Endothelial cell of umbilical vein (primary cell): ENCODE results near the gene MCRIP1. TPM values are rescaled to one million over a fixed set of nuclear protein-coding genes. Genes with fewer than 3 reads are reported as not detected.
A peak's percentile ranks its signal among the peaks of the same experiment; 100 is the strongest.

Experiments used
- BruUV-seq: library from RNA; stranded (reverse); fragments of 400-500 nt; replicated peaks from 2 replicates; lab custom pipeline; 2021; lab: Mats Ljungman, UMichigan
- CTCF ChIA-PET: fragments of 300-600, 350-600 bp; sonication (Branson Sonifier 250); formaldehyde crosslinking; loops from one replicate; lab custom pipeline; 2021; ENCODE audit warnings: antibody characterized with exemption, inconsistent platforms; lab: Charles Lee
- POLR2A ChIA-PET: fragments of 300-600, 350-600 bp; sonication (Branson Sonifier 250); formaldehyde crosslinking; loops from one replicate; lab custom pipeline; 2021; ENCODE audit warnings: antibody characterized with exemption, inconsistent platforms; lab: Charles Lee
- DNase-seq: peaks from one replicate; pipeline ENCODE4 v3.0.0-alpha.2; 2011; ENCODE audit warnings: low read depth, low spot score
- FAIRE-seq: peaks from 2 replicates; lab custom pipeline; 2011; peaks lifted over from hg19 to GRCh38; lab: Jason Lieb, UNC
- H2AFZ ChIP-seq: 2 replicates; pipeline ENCODE4 v1.6.0; 2012; ENCODE audit warnings: low read depth, low read length, control low read depth, inconsistent platforms
- H3K27ac ChIP-seq: 2 replicates; pipeline ENCODE4 v1.5.1; 2011; ENCODE audit warnings: low read depth, mild to moderate bottlenecking, control low read depth, low read length, moderate library complexity; ENCODE audit not compliant: insufficient read depth
- H3K27me3 ChIP-seq, 2 experiments: 2 replicates each; pipeline versions ENCODE4 v1.6.0 to v1.6.1; 2011; ENCODE audit warnings: low read length in 2 of 2, mixed read lengths in 1 of 2; ENCODE audit not compliant: control insufficient read depth in 2 of 2, insufficient read depth in 2 of 2
- H3K36me3 ChIP-seq, 2 experiments: 2 replicates in 1 of 2; 3 replicates in 1 of 2; pipeline ENCODE4 v1.5.1; 2011; ENCODE audit warnings: low read length in 2 of 2, mild to moderate bottlenecking in 1 of 2, moderate library complexity in 1 of 2; ENCODE audit not compliant: control insufficient read depth in 2 of 2, insufficient read depth in 2 of 2; ENCODE audit errors: extremely low read depth in 1 of 2
- H3K4me1 ChIP-seq: 3 replicates; pipeline ENCODE4 v1.5.1; 2011; ENCODE audit warnings: mild to moderate bottlenecking, low read length; ENCODE audit not compliant: control insufficient read depth, insufficient read depth; ENCODE audit errors: extremely low read depth
- H3K4me2 ChIP-seq: 2 replicates; pipeline ENCODE4 v1.6.1; 2011; ENCODE audit warnings: low read length, control low read depth, mixed read lengths; ENCODE audit not compliant: insufficient read depth
- H3K4me3 ChIP-seq, 3 experiments: fragments of 200-600 bp in 1 of 3; sonication (generic), shearing (Covaris generic) in 1 of 3; replicated peaks in 1 of 3; 2 replicates each; pipeline ENCODE4 v1.5.1; 2011 to 2016; ENCODE audit warnings: control low read depth in 3 of 3, low read length in 3 of 3, mild to moderate bottlenecking in 2 of 3, inconsistent platforms in 1 of 3, low read depth in 1 of 3, moderate library complexity in 1 of 3; ENCODE audit not compliant: insufficient read depth in 1 of 3
- H3K79me2 ChIP-seq: 2 replicates; pipeline ENCODE4 v1.6.0; 2012; ENCODE audit warnings: low read length, inconsistent platforms; ENCODE audit not compliant: control insufficient read depth, insufficient read depth
- H3K9ac ChIP-seq: replicated peaks from 2 replicates; pipeline ENCODE3; 2011; ENCODE audit warnings: low read length, control low read depth; ENCODE audit not compliant: insufficient read depth; ENCODE audit errors: extremely low read depth
- H3K9me1 ChIP-seq: replicated peaks from 3 replicates; pipeline ENCODE4 v1.6.0; 2011; ENCODE audit warnings: mild to moderate bottlenecking, low read length; ENCODE audit not compliant: control insufficient read depth, insufficient read depth; ENCODE audit errors: extremely low read depth
- H3K9me3 ChIP-seq: replicated peaks from 2 replicates; pipeline ENCODE4 v1.5.1; 2012; ENCODE audit warnings: low read length, inconsistent platforms; ENCODE audit not compliant: control insufficient read depth, insufficient read depth
- H4K20me1 ChIP-seq: replicated peaks from 2 replicates; pipeline ENCODE3; 2011; ENCODE audit warnings: mild to moderate bottlenecking, low read length; ENCODE audit not compliant: control insufficient read depth, insufficient read depth; ENCODE audit errors: extremely low read depth
- CTCF ChIP-seq, 2 donors: IDR thresholded peaks; 1 replicate in 1 of 2; 2 replicates in 1 of 2; pipeline ENCODE4 v1.5.1; 2011; ENCODE audit warnings: low read length in 2 of 2, mild to moderate bottlenecking in 2 of 2, moderate library complexity in 2 of 2, control low read depth in 1 of 2, inconsistent platforms in 1 of 2, low read depth in 1 of 2; ENCODE audit not compliant: insufficient read depth in 1 of 2; ENCODE audit errors: extremely low read depth in 1 of 2
- GATA2 ChIP-seq: IDR thresholded peaks from 2 replicates; pipeline ENCODE4 v1.7.0; 2011; ENCODE audit warnings: low read depth, mild to moderate bottlenecking, moderate library complexity, mixed read lengths, low read length; ENCODE audit not compliant: insufficient read length, insufficient read depth
- POLR2AphosphoS5 ChIP-seq: IDR thresholded peaks from 2 replicates; pipeline ENCODE4 v1.6.1; 2012; ENCODE audit warnings: low read depth, mild to moderate bottlenecking, control low read depth, low read length, moderate library complexity; ENCODE audit not compliant: insufficient read depth
- dilution Hi-C: fragments of 300-500 bp; cut with MboI; formaldehyde crosslinking; loops from one replicate; pipeline ENCODE4 v1.15.0; 2019; ENCODE audit warnings: low sequenced_read_pairs; ENCODE audit not compliant: extremely low pct_ligation_motif_present
- intact Hi-C: fragments of 100-400 bp; cut with micrococcal nuclease; formaldehyde crosslinking; loops from one replicate; pipeline ENCODE4 v1.10.0; 2022
- polyA plus RNA-seq, 4 experiments: library from polyadenylated mRNA; depleted of rRNA in 3 of 4; stranded (reverse) in 3 of 4; unstranded in 1 of 4; fragments of >200 nt; gene quantifications; 2 replicates each; pipeline versions ENCODE4 v1.2.1 to v1.2.3, GENCODE V29; 2011 to 2012; ENCODE audit warnings: missing spikeins in 1 of 4
- total RNA-seq: library from RNA; stranded (reverse); gene quantifications from 2 replicates; pipeline ENCODE4 v1.2.3, GENCODE V29; 2021

The MCRIP1 gene
- total and polyA plus RNA-seq, 2 donors (not counting 3 experiments of a cell fraction or from before 2014, with no cell fraction given): 121 to 205 TPM

- Histone ChIP-seq H3K4me3 (no peak overlapping the region), H3K27me3 (no peaks in the 10 kb centered on the region), H3K4me1 (no peaks in the 10 kb centered on the region), H3K36me3 (peaks cover 29 to 62% of the 10 kb centered on the region in 2 experiments), H3K9me1 (no peaks in the 10 kb centered on the region), H3K4me2 (no peak overlapping the region), H2AFZ (no peak overlapping the region), H4K20me1 (no peaks in the 10 kb centered on the region), H3K27ac (no peak overlapping the region), H3K79me2 (peaks cover 3% of the 10 kb centered on the region), H3K9ac (no peak overlapping the region), H3K9me3 (no peaks in the 10 kb centered on the region)
- POLR2A ChIA-PET: interaction anchor here (0.7 kb wide), 1 partner anchor 10 kb away, joined by 8 read pairs; no protein-coding TSS in a partner anchor
- CTCF ChIA-PET: no interaction called here
- TF ChIP-seq POLR2AphosphoS5 (peak; percentile 16), CTCF (IDR thresholded peaks at IDR 0.05; ENCODE audit: extremely low read depth in 1 of 2, insufficient read depth in 1 of 2, low read depth in 1 of 2, low read length in 2 of 2) (no peak), GATA2 (no peak)
- DNase-seq (no peak), FAIRE-seq (no peak)
- no TSS peak for BruUV-seq
- intact Hi-C loops (no loop called here), dilution Hi-C loops (no loop called here)
Measured at GRCh38 chr17:81846743-81847689, 13.9 kb upstream of the MCRIP1 start.
